ENCODE results near the gene ADRB2.

ADRB2 gene

DNA sequence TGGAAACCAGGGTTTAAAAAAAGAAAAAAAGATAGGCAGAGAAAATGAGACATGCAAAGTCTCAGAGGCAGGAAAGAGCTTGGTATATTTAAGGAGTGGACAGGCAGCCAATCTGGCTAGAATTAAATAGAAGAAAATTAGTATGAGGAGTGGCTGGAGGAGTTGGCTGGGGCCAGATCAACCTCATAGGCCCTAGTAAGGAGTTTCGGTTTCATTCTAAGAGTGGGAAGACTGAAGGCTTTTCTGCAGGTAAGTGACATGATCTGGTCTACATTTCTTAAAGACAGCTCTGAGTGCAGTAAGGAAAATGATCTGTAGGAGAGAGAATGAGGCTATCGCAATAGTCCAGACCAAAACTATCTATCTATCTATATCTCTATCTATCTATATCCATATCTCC is 27.5 kb downstream of the ADRB2 start:
- no peak for TF ChIP-seq CTCF (conservative IDR thresholded peaks at IDR 0.05; ENCODE audit: low read depth, low read length)
- H3K4me3 ChIP-seq (ENCODE audit: low read depth, low read length), result no peak overlapping the region
- no peak for DNase-seq (ENCODE audit: low read depth)

DNA sequence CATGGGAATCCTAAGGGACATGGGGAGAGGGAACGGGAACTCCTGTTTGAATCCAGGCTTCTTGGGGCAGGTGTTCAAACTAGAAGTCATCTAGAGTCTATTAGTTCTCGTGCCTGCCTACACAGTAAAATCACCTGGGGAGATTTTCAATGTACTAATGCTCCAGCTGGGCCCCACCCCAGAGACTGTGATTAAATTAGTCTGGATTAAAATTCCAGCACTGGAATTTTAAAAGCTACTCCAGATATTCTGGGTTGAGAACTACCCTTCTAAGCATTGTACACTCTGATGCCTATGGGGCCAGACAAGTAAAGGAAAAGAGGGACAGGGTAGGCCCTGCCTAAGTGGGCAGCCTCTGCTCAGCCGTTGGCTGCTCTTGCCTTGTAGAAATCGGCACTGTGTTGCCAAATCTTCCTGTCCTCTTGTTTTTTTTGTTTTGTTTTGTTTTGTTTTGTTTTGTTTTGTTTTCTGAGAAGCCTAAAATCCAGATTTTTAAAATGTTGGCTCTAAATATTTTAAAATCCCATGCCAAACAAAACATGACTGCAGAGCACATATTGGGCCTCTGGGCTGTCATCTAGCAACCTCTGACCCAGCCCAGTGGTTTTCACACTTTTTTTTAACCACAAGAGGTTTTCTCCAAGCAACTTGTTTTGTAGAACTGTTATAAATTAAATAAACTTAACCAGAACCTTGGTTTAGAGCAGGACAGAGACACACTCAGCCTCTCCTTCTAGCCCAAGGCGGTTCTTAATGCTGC is 29.0 kb downstream of the ADRB2 start:
- H3K4me3 ChIP-seq (ENCODE audit: low read depth, low read length), result no peak overlapping the region
- DNase-seq (ENCODE audit: low read depth), result peak; percentile 7
- no peak for TF ChIP-seq CTCF (conservative IDR thresholded peaks at IDR 0.05; ENCODE audit: low read depth, low read length)

- TF ChIP-seq CTCF (conservative IDR thresholded peaks at IDR 0.05; ENCODE audit: low read depth, low read length), result no peak
- H3K4me3 ChIP-seq (ENCODE audit: low read depth, low read length), result no peak overlapping the region
- no peak for DNase-seq (ENCODE audit: low read depth)
Measured at GRCh38 chr5:148856009-148856367, 29.6 kb downstream of the ADRB2 start.

DNA sequence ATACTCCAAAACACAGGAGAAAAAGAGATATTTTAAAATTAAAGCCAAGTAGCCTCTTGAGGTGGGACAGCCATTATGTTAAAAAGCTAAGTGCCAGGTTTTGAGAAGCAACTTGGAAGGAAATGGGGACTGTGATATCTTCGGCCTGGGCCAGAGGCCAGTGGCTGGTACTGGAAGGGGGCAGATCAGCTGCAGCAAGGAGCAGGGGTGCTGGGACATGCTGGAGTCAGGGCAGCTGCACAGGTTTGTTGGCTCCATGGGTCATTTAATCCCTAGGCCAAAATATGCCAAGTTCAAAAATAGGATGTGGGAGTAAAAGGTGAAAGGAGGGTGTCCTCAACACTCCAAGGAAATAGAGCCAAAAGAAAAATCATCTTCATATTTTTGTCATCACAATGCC is 30.0 kb downstream of the ADRB2 start:
- TF ChIP-seq CTCF (conservative IDR thresholded peaks at IDR 0.05; ENCODE audit: low read depth, low read length), result no peak
- H3K4me3 ChIP-seq (ENCODE audit: low read depth, low read length), result no peak overlapping the region
- DNase-seq (ENCODE audit: low read depth), result no peak

GRCh38 chr5:148857474-148857873 is 31.1 kb downstream of the ADRB2 start:
- no peak overlapping the region for H3K4me3 ChIP-seq (ENCODE audit: low read depth, low read length)
- no peak for DNase-seq (ENCODE audit: low read depth)
- TF ChIP-seq CTCF (conservative IDR thresholded peaks at IDR 0.05; ENCODE audit: low read depth, low read length), result no peak

- no peak overlapping the region for H3K4me3 ChIP-seq (ENCODE audit: low read depth, low read length)
- TF ChIP-seq CTCF (conservative IDR thresholded peaks at IDR 0.05; ENCODE audit: low read depth, low read length), result no peak
- DNase-seq (ENCODE audit: low read depth), result peak; percentile 13
Measured at GRCh38 chr5:148858106-148858505, 31.7 kb downstream of the ADRB2 start.

- no peak overlapping the region for H3K4me3 ChIP-seq (ENCODE audit: low read depth, low read length)
- DNase-seq (ENCODE audit: low read depth), result no peak
- TF ChIP-seq CTCF (conservative IDR thresholded peaks at IDR 0.05; ENCODE audit: low read depth, low read length), result no peak
Measured at GRCh38 chr5:148858547-148858946, 32.1 kb downstream of the ADRB2 start.
